GM06990 (cell line): ENCODE data around the gene SKOR1.

Experiments used
- DNase-seq: peaks from one replicate; pipeline ENCODE4 v3.0.0-alpha.2; 2011; ENCODE audit not compliant: insufficient read length; ENCODE audit errors: extremely low read depth
- H3K27me3 ChIP-seq: replicated peaks from 2 replicates; pipeline ENCODE4 v1.6.0; 2011; ENCODE audit warnings: low read length; ENCODE audit not compliant: control insufficient read depth, insufficient read depth
- H3K36me3 ChIP-seq: 2 replicates; pipeline ENCODE4 v1.5.1; 2011; ENCODE audit warnings: low read length; ENCODE audit not compliant: control insufficient read depth, insufficient read depth
- H3K4me3 ChIP-seq: replicated peaks from 2 replicates; pipeline ENCODE4 v1.5.1; 2011; ENCODE audit warnings: low read depth, mild to moderate bottlenecking, control low read depth, low read length
- CTCF ChIP-seq: IDR thresholded peaks from 2 replicates; pipeline ENCODE4 v1.5.1; 2011; ENCODE audit warnings: low read length, control low read depth, mild to moderate bottlenecking, inconsistent platforms; ENCODE audit not compliant: insufficient read depth, poor library complexity, severe bottlenecking

Gene SKOR1

GRCh38 chr15:67879440-67880129, 54.3 kb downstream of the SKOR1 start:
- no peak for TF ChIP-seq CTCF
- Histone ChIP-seq H3K36me3 (no peaks in the 10 kb centered on the region), H3K4me3 (no peak overlapping the region), H3K27me3 (no peaks in the 10 kb centered on the region)
- DNase-seq: no peak

- Histone ChIP-seq H3K36me3 (no peaks in the 10 kb centered on the region), H3K4me3 (no peak overlapping the region), H3K27me3 (no peaks in the 10 kb centered on the region)
- DNase-seq: no peak
- no peak for TF ChIP-seq CTCF
These were observed 55.4 kb downstream of the SKOR1 start for GRCh38 chr15:67880651-67881182.

GRCh38 chr15:67882487-67883233, 57.4 kb downstream of the SKOR1 start:
- H3K36me3 ChIP-seq: no peaks in the 10 kb centered on the region
- no peak overlapping the region for H3K4me3 ChIP-seq
- H3K27me3 ChIP-seq: no peaks in the 10 kb centered on the region
- no peak for TF ChIP-seq CTCF
- DNase-seq: peak; percentile 25

- Histone ChIP-seq H3K4me3 (no peak overlapping the region), H3K27me3 (no peaks in the 10 kb centered on the region), H3K36me3 (no peaks in the 10 kb centered on the region)
- DNase-seq: no peak
- no peak for TF ChIP-seq CTCF
These were observed 58.0 kb downstream of the SKOR1 start for GRCh38 chr15:67883234-67883773.

GRCh38 chr15:67884009-67884408, 58.7 kb downstream of the SKOR1 start:
- TF ChIP-seq CTCF: no peak
- no peak overlapping the region; the same call in 1 of the 2 replicates for H3K4me3 ChIP-seq

More at GRCh38 chr15:67884009-67884408, 58.7 kb downstream of the SKOR1 start:
- DNase-seq: no peak
- Histone ChIP-seq H3K27me3 (no peaks in the 10 kb centered on the region), H3K36me3 (no peaks in the 10 kb centered on the region)
